ENCODE data around the gene TMEM86B. TPM values are rescaled to one million over a fixed set of nuclear protein-coding genes. Genes with fewer than 3 reads are reported as not detected.

The TMEM86B gene
- total RNA-seq, 4 donors from 2014 or later: 0.65 to 3.5 (median 2.5) TPM

GRCh38 chr19:55231391-55232285 is 3.1 kb upstream of the TMEM86B start:
- no peak for ATAC-seq (ENCODE audit: low FRiP score)
- no peak for TF ChIP-seq CTCF (IDR thresholded peaks at IDR 0.05)
- DNase-seq (ENCODE audit: low spot score): no peak

- no peak for DNase-seq (ENCODE audit: low spot score)
- TF ChIP-seq CTCF (IDR thresholded peaks at IDR 0.05): no peak
- ATAC-seq (ENCODE audit: low FRiP score): no peak
Measured at GRCh38 chr19:55230780-55231179, 2.2 kb upstream of the TMEM86B start.

- no peak for DNase-seq (ENCODE audit: low spot score)
- no peak for ATAC-seq (ENCODE audit: low FRiP score)
- no peak for TF ChIP-seq CTCF (IDR thresholded peaks at IDR 0.05)
Measured at GRCh38 chr19:55230329-55230728, 1.8 kb upstream of the TMEM86B start.

GRCh38 chr19:55229789-55230182 is 1.2 kb upstream of the TMEM86B start:
- no peak for ATAC-seq (ENCODE audit: low FRiP score)

GRCh38 chr19:55229145-55229788 is 704 bp upstream of the TMEM86B start:
- no peak for ATAC-seq (ENCODE audit: low FRiP score)

More at GRCh38 chr19:55229789-55230182, 1.2 kb upstream of the TMEM86B start:
- no peak for TF ChIP-seq CTCF (IDR thresholded peaks at IDR 0.05)
- no peak for DNase-seq (ENCODE audit: low spot score)

GRCh38 chr19:55228015-55228391 is 560 bp downstream of the TMEM86B start:
- no peak for TF ChIP-seq CTCF (IDR thresholded peaks at IDR 0.05)
- ATAC-seq (ENCODE audit: low FRiP score): no peak
- no peak for DNase-seq (ENCODE audit: low spot score)

More at GRCh38 chr19:55229145-55229788, 704 bp upstream of the TMEM86B start:
- no peak for DNase-seq (ENCODE audit: low spot score)
- TF ChIP-seq CTCF (IDR thresholded peaks at IDR 0.05): no peak
